CD4-positive, alpha-beta memory T cell (primary cell): Measurements from ENCODE around the gene NUDCD2. TPM values are rescaled to one million over a fixed set of nuclear protein-coding genes. Genes with fewer than 3 reads are reported as not detected.
"Not testable (repeated sequence)": the region's sequence is repeated elsewhere in the genome, so short reads cannot be mapped to it uniquely, and the experiment has no call there.

ENCODE experiments used
- CTCF ChIA-PET: fragments of 350-600 bp; sonication (Branson Sonifier 250); formaldehyde crosslinking; loops from one replicate; lab custom pipeline; 2021; ENCODE audit warnings: inconsistent platforms; ENCODE audit not compliant: partially characterized antibody; lab: Charles Lee
- POLR2A ChIA-PET: fragments of 350-600 bp; sonication (Branson Sonifier 250); formaldehyde crosslinking; loops from one replicate; lab custom pipeline; 2021; ENCODE audit not compliant: partially characterized antibody; lab: Charles Lee
- DNase-seq, 5 donors: peaks; one replicate each; pipeline versions ENCODE4 v3.0.0 to v3.0.0-alpha.2; 2020 to 2022; ENCODE audit warnings: mixed read lengths in 1 of 5
- H3K27ac ChIP-seq: one replicate; pipeline ENCODE4 v1.7.0; 2013; ENCODE audit warnings: low read depth, low read length
- H3K27me3 ChIP-seq: 2 replicates; pipeline ENCODE4 v1.7.0; 2013; ENCODE audit warnings: mild to moderate bottlenecking, low read length, moderate library complexity; ENCODE audit not compliant: insufficient read depth
- H3K36me3 ChIP-seq: 2 replicates; pipeline ENCODE4 v1.7.0; 2013; ENCODE audit warnings: mild to moderate bottlenecking, low read length, moderate library complexity; ENCODE audit not compliant: insufficient read depth
- H3K4me1 ChIP-seq: 2 replicates; pipeline ENCODE4 v1.7.0; 2013; ENCODE audit warnings: mild to moderate bottlenecking, low read length, moderate library complexity; ENCODE audit not compliant: insufficient read depth
- H3K4me3 ChIP-seq, 2 donors: one replicate each; pipeline ENCODE4 v1.7.0; 2013; ENCODE audit warnings: low read length in 2 of 2, mild to moderate bottlenecking in 1 of 2
- H3K9me3 ChIP-seq, 2 donors: one replicate each; pipeline ENCODE4 v1.7.0; 2013; ENCODE audit warnings: low read length in 2 of 2, control low read depth in 1 of 2; ENCODE audit not compliant: control insufficient read depth in 1 of 2
- H3K27ac Mint-ChIP-seq, 7 donors: one replicate each; pipeline ENCODE4 v1.8.0; 2020 to 2021; ENCODE audit warnings: mixed read lengths in 7 of 7, mild to moderate bottlenecking in 6 of 7, inconsistent platforms in 3 of 7, moderate library complexity in 3 of 7
- H3K27me3 Mint-ChIP-seq, 2 donors: one replicate each; pipeline ENCODE4 v1.8.0; 2020 to 2021; ENCODE audit warnings: mixed read lengths in 2 of 2
- H3K36me3 Mint-ChIP-seq, 2 donors: one replicate each; pipeline ENCODE4 v1.8.0; 2020 to 2021; ENCODE audit warnings: mixed read lengths in 2 of 2, inconsistent platforms in 1 of 2, mild to moderate bottlenecking in 1 of 2
- H3K4me1 Mint-ChIP-seq, 4 donors: one replicate each; pipeline ENCODE4 v1.8.0; 2020 to 2021; ENCODE audit warnings: mixed read lengths in 4 of 4, mild to moderate bottlenecking in 1 of 4
- H3K4me3 Mint-ChIP-seq, 8 donors: one replicate each; pipeline ENCODE4 v1.8.0; 2020 to 2021; ENCODE audit warnings: mixed read lengths in 8 of 8, mild to moderate bottlenecking in 7 of 8, moderate library complexity in 6 of 8, inconsistent platforms in 3 of 8
- H3K9me3 Mint-ChIP-seq, 8 donors: one replicate each; pipeline ENCODE4 v1.8.0; 2020 to 2021; ENCODE audit warnings: mixed read lengths in 8 of 8, mild to moderate bottlenecking in 5 of 8, inconsistent platforms in 3 of 8, moderate library complexity in 1 of 8
- intact Hi-C: fragments of 100-400 bp; cut with micrococcal nuclease; formaldehyde crosslinking; loops from one replicate; pipeline ENCODE4 v1.15.1; 2023
- polyA plus RNA-seq, 2 donors: library from polyadenylated mRNA; unstranded; fragments of 300-500 nt; fragmentation: Illumina TruSeq; gene quantifications; one replicate each; pipeline ENCODE4 v1.2.3, GENCODE V29; 2021
- total RNA-seq, 2 experiments: library from RNA; stranded (reverse); gene quantifications; one replicate each; pipeline ENCODE4 v1.2.3, GENCODE V29; 2021

NUDCD2 gene
- total and polyA plus RNA-seq, 4 experiments from 2014 or later = 26.0 to 62.0 (median 43.9) TPM

DNA sequence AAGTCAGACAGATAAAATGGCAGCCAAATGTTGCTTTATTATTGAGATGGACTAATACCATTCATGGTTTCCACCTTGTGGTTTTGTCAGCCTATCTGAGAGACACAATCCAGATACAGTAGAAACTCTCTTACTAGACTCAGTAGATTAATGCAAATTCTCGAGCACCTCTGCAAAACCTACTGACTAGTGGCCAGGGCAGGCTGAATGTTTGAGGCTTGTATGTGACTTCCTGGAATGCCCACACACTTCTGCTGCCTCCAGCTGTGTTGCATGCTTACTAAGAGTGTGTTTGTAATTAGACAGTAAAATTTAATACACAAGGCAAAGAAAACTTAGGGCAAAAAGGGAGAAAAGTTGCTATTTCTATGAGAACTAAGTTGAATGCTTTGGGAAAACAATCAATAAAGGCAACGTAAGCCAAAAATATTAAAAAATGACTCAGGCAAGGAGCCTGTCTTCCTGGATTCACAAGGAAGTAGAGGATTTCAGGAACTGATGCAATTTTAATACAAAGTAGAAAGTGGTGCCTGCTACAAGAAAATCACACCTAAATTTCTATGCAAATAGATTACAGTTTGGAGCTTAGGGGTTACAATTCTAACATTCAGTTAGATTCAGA lies 52.8 kb downstream of the NUDCD2 start:
- no peaks in the 10 kb centered on the region for H3K9me3 Mint-ChIP-seq
- no peak for DNase-seq
- H3K36me3 Mint-ChIP-seq = no peaks in the 10 kb centered on the region
- ChIA-PET CTCF (interaction anchor here (1.4 to 2.3 kb wide), 3 partner anchors 51 to 96 kb away, joined by 5 to 7 read pairs (median 5); no protein-coding TSS in a partner anchor), POLR2A (no interaction called here)
- Histone ChIP-seq H3K4me3 (no peak overlapping the region), H3K27ac (no peak overlapping the region), H3K27me3 (no peaks in the 10 kb centered on the region), H3K36me3 (no peaks in the 10 kb centered on the region), H3K9me3 (no peaks in the 10 kb centered on the region), H3K4me1 (no peaks in the 10 kb centered on the region)
- H3K27me3 Mint-ChIP-seq = peaks cover 1 to 6% of the 10 kb centered on the region in 2 donors
- intact Hi-C loops = no loop called here
- H3K4me3 Mint-ChIP-seq = no peak overlapping the region
- H3K27ac Mint-ChIP-seq = no peak overlapping the region
- peaks cover 0 to 5% (median 3%) of the 10 kb centered on the region in 4 donors for H3K4me1 Mint-ChIP-seq

GRCh38 chr5:163404364-163405173 lies 55.3 kb downstream of the NUDCD2 start:
- intact Hi-C loops = no loop called here
- Histone ChIP-seq H3K36me3 (no peaks in the 10 kb centered on the region), H3K4me1 (no peaks in the 10 kb centered on the region), H3K27ac (no peak overlapping the region), H3K9me3 (no peaks in the 10 kb centered on the region), H3K4me3 (no peak overlapping the region), H3K27me3 (no peaks in the 10 kb centered on the region)
- H3K27me3 Mint-ChIP-seq = peaks cover 4 to 9% of the 10 kb centered on the region in 2 donors
- no peaks in the 10 kb centered on the region for H3K36me3 Mint-ChIP-seq
- H3K4me3 Mint-ChIP-seq = no peak overlapping the region
- CTCF ChIA-PET = interaction anchor here (0.7 to 1.3 kb wide), 4 partner anchors 9 to 99 kb away, joined by 3 to 4 read pairs (median 3); no protein-coding TSS in a partner anchor
- no peaks in the 10 kb centered on the region for H3K9me3 Mint-ChIP-seq
- H3K4me1 Mint-ChIP-seq = peaks cover 0 to 5% (median 3%) of the 10 kb centered on the region in 4 donors
- H3K27ac Mint-ChIP-seq = no peak overlapping the region
- DNase-seq = no peak
- POLR2A ChIA-PET = no interaction called here

- H3K36me3 Mint-ChIP-seq = no peaks in the 10 kb centered on the region
- CTCF ChIA-PET = interaction anchor here (1.0 to 1.1 kb wide), 2 partner anchors 8 to 9 kb away, joined by 3 to 4 read pairs; no protein-coding TSS in a partner anchor
Measured at GRCh38 chr5:163402007-163402406, 57.9 kb downstream of the NUDCD2 start.

DNA sequence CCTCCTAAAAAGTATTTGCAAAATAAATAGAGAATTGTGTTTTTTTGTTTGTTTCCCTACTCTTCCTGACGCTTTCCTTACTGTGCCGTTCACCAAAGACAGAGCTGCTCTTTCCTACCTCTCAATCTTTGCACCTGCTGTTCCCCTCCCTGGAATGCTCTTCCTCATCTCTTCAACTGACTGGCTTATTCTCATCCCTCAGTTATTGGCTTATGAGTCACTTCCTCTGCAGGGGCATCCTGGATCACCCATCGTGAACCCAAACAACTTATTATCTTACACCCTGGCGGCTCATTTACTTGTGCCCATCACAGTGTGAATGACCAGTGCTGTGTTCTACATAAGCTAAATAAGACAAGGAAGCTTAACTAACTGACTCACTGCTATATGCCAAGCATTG lies 58.6 kb downstream of the NUDCD2 start:
- H3K27ac Mint-ChIP-seq = no peak overlapping the region
- intact Hi-C loops = no loop called here
- no peak overlapping the region for H3K4me3 ChIP-seq
- H3K9me3 ChIP-seq = no peaks in the 10 kb centered on the region
- DNase-seq = no peak
- H3K4me1 Mint-ChIP-seq = no peaks in the 10 kb centered on the region
- peaks cover 4 to 8% of the 10 kb centered on the region in 2 donors for H3K27me3 Mint-ChIP-seq
- ChIA-PET POLR2A (no interaction called here), CTCF (interaction anchor here (1.0 to 1.1 kb wide), 2 partner anchors 9 to 10 kb away, joined by 3 to 4 read pairs; no protein-coding TSS in a partner anchor)
- no peaks in the 10 kb centered on the region for H3K36me3 Mint-ChIP-seq
- no peaks in the 10 kb centered on the region for H3K4me1 ChIP-seq
- no peak overlapping the region for H3K4me3 Mint-ChIP-seq
- no peak overlapping the region for H3K27ac ChIP-seq
- H3K27me3 ChIP-seq = no peaks in the 10 kb centered on the region
- H3K36me3 ChIP-seq = no peaks in the 10 kb centered on the region
- H3K9me3 Mint-ChIP-seq = no peaks in the 10 kb centered on the region

More at GRCh38 chr5:163402007-163402406, 57.9 kb downstream of the NUDCD2 start:
- H3K36me3 ChIP-seq = no peaks in the 10 kb centered on the region
- no peaks in the 10 kb centered on the region for H3K9me3 Mint-ChIP-seq
- H3K4me1 ChIP-seq = no peaks in the 10 kb centered on the region
- intact Hi-C loops = no loop called here
- no peak overlapping the region for H3K4me3 ChIP-seq
- no peaks in the 10 kb centered on the region for H3K4me1 Mint-ChIP-seq
- POLR2A ChIA-PET = no interaction called here
- no peak for DNase-seq
- peaks cover 4 to 8% of the 10 kb centered on the region in 2 donors for H3K27me3 Mint-ChIP-seq
- H3K27me3 ChIP-seq = no peaks in the 10 kb centered on the region
- no peak overlapping the region for H3K27ac ChIP-seq
- H3K4me3 Mint-ChIP-seq = no peak overlapping the region
- no peak overlapping the region for H3K27ac Mint-ChIP-seq
- H3K9me3 ChIP-seq = no peaks in the 10 kb centered on the region

- no peaks in the 10 kb centered on the region for H3K9me3 ChIP-seq
- no peaks in the 10 kb centered on the region for H3K27me3 ChIP-seq
- no peaks in the 10 kb centered on the region for H3K4me1 ChIP-seq
- no peaks in the 10 kb centered on the region for H3K9me3 Mint-ChIP-seq
- peaks cover 4 to 8% of the 10 kb centered on the region in 2 donors for H3K27me3 Mint-ChIP-seq
- H3K4me3 Mint-ChIP-seq = no peak overlapping the region
- intact Hi-C loops = no loop called here
- no peaks in the 10 kb centered on the region for H3K4me1 Mint-ChIP-seq
- DNase-seq = no peak
- H3K27ac Mint-ChIP-seq = no peak overlapping the region
- no peak overlapping the region for H3K27ac ChIP-seq
- no peak overlapping the region for H3K4me3 ChIP-seq
- no peaks in the 10 kb centered on the region for H3K36me3 ChIP-seq
- POLR2A ChIA-PET = no interaction called here
- CTCF ChIA-PET = interaction anchor here (1.9 kb wide), 1 partner anchor 9 kb away, joined by 11 read pairs; no protein-coding TSS in a partner anchor
- no peaks in the 10 kb centered on the region for H3K36me3 Mint-ChIP-seq
Measured at GRCh38 chr5:163399923-163400322, 60.0 kb downstream of the NUDCD2 start.

- Mint-ChIP-seq H3K4me1 (no peaks in the 10 kb centered on the region), H3K27me3 (peaks cover 11 to 15% of the 10 kb centered on the region in 2 donors), H3K9me3 (peaks cover 0 to 7% (median 3%) of the 10 kb centered on the region in 8 donors), H3K4me3 (no peak overlapping the region), H3K27ac (no peak overlapping the region), H3K36me3 (no peaks in the 10 kb centered on the region)
- no peaks in the 10 kb centered on the region for H3K4me1 ChIP-seq
- no peak overlapping the region for H3K4me3 ChIP-seq
- no peak for DNase-seq
- no peaks in the 10 kb centered on the region for H3K9me3 ChIP-seq
- no peak overlapping the region for H3K27ac ChIP-seq
- intact Hi-C loops = no loop called here
- H3K27me3 ChIP-seq = no peaks in the 10 kb centered on the region
- ChIA-PET CTCF (interaction anchor here (2.2 kb wide), 1 partner anchor 12 kb away, joined by 17 read pairs; no protein-coding TSS in a partner anchor), POLR2A (no interaction called here)
- H3K36me3 ChIP-seq = no peaks in the 10 kb centered on the region
Measured at GRCh38 chr5:163397354-163397753, 62.5 kb downstream of the NUDCD2 start.

DNA sequence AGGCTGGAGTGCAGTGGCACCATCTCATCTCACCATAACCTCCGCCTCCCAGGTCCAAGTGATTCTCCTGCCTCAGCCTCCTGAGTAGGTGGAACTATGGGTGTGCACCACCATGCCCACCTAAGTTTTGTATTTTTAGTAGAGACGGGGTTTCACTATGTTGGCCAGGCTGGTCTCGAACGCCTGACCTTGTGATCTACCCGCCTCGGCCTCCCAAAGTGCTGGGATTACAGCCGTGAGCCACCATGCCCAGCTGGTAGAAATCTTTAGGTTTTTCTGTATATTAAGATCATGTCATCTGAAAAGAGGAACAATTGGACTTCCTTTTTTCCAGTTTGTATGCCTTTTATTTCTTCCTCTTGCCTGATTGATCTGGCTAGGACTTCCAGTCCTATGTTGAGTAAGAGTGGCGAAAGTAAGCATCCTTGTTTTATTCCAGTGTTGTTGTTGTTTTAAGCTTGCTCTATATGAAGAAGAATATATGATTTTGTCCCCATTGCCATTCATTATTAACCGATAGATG lies 63.0 kb downstream of the NUDCD2 start:
- H3K4me3 ChIP-seq, H3K27ac Mint-ChIP-seq, POLR2A ChIA-PET, H3K9me3 ChIP-seq, H3K36me3 ChIP-seq, DNase-seq, H3K27ac ChIP-seq, H3K4me1 ChIP-seq, H3K27me3 ChIP-seq, H3K36me3 Mint-ChIP-seq, H3K9me3 Mint-ChIP-seq, intact Hi-C loops, H3K4me3 Mint-ChIP-seq, H3K4me1 Mint-ChIP-seq: not testable (repeated sequence)
- CTCF ChIA-PET = interaction anchor here (2.2 kb wide), 1 partner anchor 12 kb away, joined by 17 read pairs; no protein-coding TSS in a partner anchor
- H3K27me3 Mint-ChIP-seq = peaks cover 11 to 15% of the 10 kb centered on the region in 2 donors
